HCT116 (cell line): ENCODE measurements around the gene OTOGL. TPM values are rescaled to one million over a fixed set of nuclear protein-coding genes. Genes with fewer than 3 reads are reported as not detected.

Experiments used
- ATAC-seq: fragments of 200-7000 bp; cut with Tn5 transposase; 2 replicates; pipeline ENCODE4 v1.9.1; 2020; ENCODE audit warnings: mild to moderate bottlenecking, moderate library complexity
- BruUV-seq: library from RNA; stranded (reverse); fragments of 400-500 nt; replicated peaks from 2 replicates; lab custom pipeline; 2021; lab: Mats Ljungman, UMichigan
- CTCF ChIA-PET: fragments of 300-600 bp; sonication (Branson Sonifier 250); formaldehyde crosslinking; loops from one replicate; lab custom pipeline; 2021; ENCODE audit warnings: antibody characterized with exemption; lab: Charles Lee
- POLR2A ChIA-PET: fragments of 300-600, 350-600 bp; sonication (Branson Sonifier 250); formaldehyde crosslinking; loops from one replicate; lab custom pipeline; 2021; ENCODE audit warnings: antibody characterized with exemption; lab: Charles Lee
- RAD21 ChIA-PET, 2 experiments: fragments of 300-600 bp; sonication (Branson Sonifier 250); formaldehyde crosslinking; loops; one replicate each; lab custom pipeline; 2023; ENCODE audit warnings: low total read pairs in 2 of 2; ENCODE audit not compliant: uncharacterized antibody in 2 of 2, unreplicated experiment in 2 of 2, low non-redundant PET in 1 of 2; lab: Charles Lee
- DNase-seq: peaks from one replicate; pipeline ENCODE4 v3.0.0-alpha.2; 2010; ENCODE audit warnings: low read depth, low spot score
- H2AFZ ChIP-seq: fragments of 200-600 bp; shearing (Covaris generic), sonication (generic); 2 replicates; pipeline ENCODE4 v1.6.1; 2017; ENCODE audit warnings: low read depth, mixed run types, mixed read lengths, antibody characterized with exemption, low read length; ENCODE audit not compliant: poor library complexity, severe bottlenecking
- H3K27ac ChIP-seq: 2 replicates; pipeline ENCODE4 v1.5.1; 2012; ENCODE audit warnings: low read depth, low read length
- H3K27me3 ChIP-seq: fragments of 200-600 bp; sonication (generic); 2 replicates; pipeline ENCODE4 v1.6.1; 2016; ENCODE audit warnings: mixed run types, low read length, mixed read lengths; ENCODE audit not compliant: insufficient read depth
- H3K36me3 ChIP-seq, 2 experiments: fragments of 200-500 bp in 1 of 2; fragments of 200-600 bp in 1 of 2; sonication (Bioruptor generic) in 1 of 2; sonication (generic) in 1 of 2; 2 replicates each; pipeline versions ENCODE4 v1.5.1 to v1.6.1; 2014 to 2016; ENCODE audit warnings: low read length in 2 of 2, inconsistent platforms in 1 of 2, mixed read lengths in 1 of 2, mixed run types in 1 of 2; ENCODE audit not compliant: insufficient read depth in 2 of 2, control insufficient read depth in 1 of 2
- H3K4me1 ChIP-seq, 2 experiments: fragments of 200-600 bp in 1 of 2; sonication (generic) in 1 of 2; 2 replicates each; pipeline versions ENCODE4 v1.5.1 to v1.6.1; 2012 to 2017; ENCODE audit warnings: low read length in 2 of 2, inconsistent platforms in 1 of 2, mild to moderate bottlenecking in 1 of 2, mixed read lengths in 1 of 2, mixed run types in 1 of 2, moderate library complexity in 1 of 2; ENCODE audit not compliant: insufficient read depth in 2 of 2, control insufficient read depth in 1 of 2
- H3K4me2 ChIP-seq: fragments of 200-600 bp; sonication (generic); 2 replicates; pipeline ENCODE4 v1.6.1; 2017; ENCODE audit warnings: mixed run types, low read length, mixed read lengths
- H3K4me3 ChIP-seq, 2 experiments: fragments of 200-600 bp in 1 of 2; sonication (generic) in 1 of 2; replicated peaks in 1 of 2; 2 replicates each; pipeline ENCODE4 v1.5.1; 2011 to 2016; ENCODE audit warnings: low read length in 2 of 2, control low read depth in 1 of 2, low read depth in 1 of 2, mild to moderate bottlenecking in 1 of 2, mixed read lengths in 1 of 2, mixed run types in 1 of 2
- H3K79me2 ChIP-seq: fragments of 200-600 bp; sonication (generic); 2 replicates; pipeline ENCODE4 v1.6.1; 2017; ENCODE audit warnings: mild to moderate bottlenecking, mixed run types, low read length, moderate library complexity, mixed read lengths; ENCODE audit not compliant: insufficient read depth
- H3K9ac ChIP-seq: fragments of 200-600 bp; sonication (generic); 2 replicates; pipeline ENCODE4 v1.6.1; 2016; ENCODE audit warnings: low read length, mixed read lengths
- H3K9me2 ChIP-seq: fragments of 200-600 bp; sonication (generic), shearing (Covaris generic); 2 replicates; pipeline ENCODE4 v1.6.1; 2017; ENCODE audit warnings: mixed run types, mild to moderate bottlenecking, moderate library complexity; ENCODE audit not compliant: insufficient read depth
- H3K9me3 ChIP-seq, 2 experiments: fragments of 200-500 bp in 1 of 2; fragments of 200-600 bp in 1 of 2; sonication (Bioruptor generic) in 1 of 2; sonication (generic) in 1 of 2; 2 replicates each; pipeline ENCODE4 v1.6.1; 2014 to 2017; ENCODE audit warnings: low read length in 2 of 2, mixed read lengths in 2 of 2, inconsistent platforms in 1 of 2, low read depth in 1 of 2, mild to moderate bottlenecking in 1 of 2, mixed run types in 1 of 2, moderate library complexity in 1 of 2; ENCODE audit not compliant: control insufficient read depth in 1 of 2, insufficient read depth in 1 of 2
- H4K20me1 ChIP-seq: fragments of 200-600 bp; sonication (generic), shearing (Covaris generic); 2 replicates; pipeline ENCODE4 v1.6.1; 2017; ENCODE audit warnings: mixed run types, mild to moderate bottlenecking, moderate library complexity; ENCODE audit not compliant: insufficient read depth
- CBX3 ChIP-seq: IDR thresholded peaks from 2 replicates; pipeline ENCODE4 v1.6.1; 2012; ENCODE audit warnings: low read depth
- CEBPB ChIP-seq: IDR thresholded peaks from 2 replicates; pipeline ENCODE4 v1.6.1; 2012; ENCODE audit warnings: low read depth
- EGR1 ChIP-seq: IDR thresholded peaks from 2 replicates; pipeline ENCODE4 v1.6.1; 2012; ENCODE audit warnings: low read depth
- ELF1 ChIP-seq: IDR thresholded peaks from 2 replicates; pipeline ENCODE4 v1.6.1; 2012; ENCODE audit warnings: low read depth, borderline replicate concordance
- EZH2phosphoT487 ChIP-seq: fragments of 200-600 bp; IDR thresholded peaks from 2 replicates; pipeline ENCODE4 v1.6.1; 2018; ENCODE audit warnings: antibody characterized with exemption, borderline replicate concordance
- FOSL1 ChIP-seq: IDR thresholded peaks from 2 replicates; pipeline ENCODE4 v1.6.1; 2012; ENCODE audit warnings: low read depth
- POLR2A ChIP-seq: IDR thresholded peaks from 2 replicates; pipeline ENCODE4 v1.7.0; 2011; ENCODE audit warnings: borderline replicate concordance; ENCODE audit not compliant: insufficient read depth, insufficient read length; ENCODE audit errors: extremely low read depth
- RAD21 ChIP-seq: IDR thresholded peaks from 2 replicates; pipeline ENCODE4 v1.6.1; 2012; ENCODE audit warnings: low read depth, mild to moderate bottlenecking
- SIN3A ChIP-seq: IDR thresholded peaks from 2 replicates; pipeline ENCODE4 v1.6.1; 2012; ENCODE audit warnings: low read depth
- SP1 ChIP-seq: IDR thresholded peaks from 2 replicates; pipeline ENCODE4 v1.6.1; 2012; ENCODE audit warnings: low read depth
- TCF7L2 ChIP-seq: IDR thresholded peaks from 2 replicates; pipeline ENCODE4 v1.7.0; 2011; ENCODE audit warnings: borderline replicate concordance, inconsistent platforms; ENCODE audit not compliant: insufficient read depth, insufficient read length; ENCODE audit errors: extremely low read depth
- YY1 ChIP-seq: IDR thresholded peaks from 2 replicates; pipeline ENCODE4 v1.6.1; 2011; ENCODE audit warnings: low read length, low read depth, moderate library complexity, mild to moderate bottlenecking; ENCODE audit not compliant: insufficient replicate concordance; ENCODE audit errors: extremely low read depth
- ZNF274 ChIP-seq: fragments of 200-500 bp; sonication (Bioruptor generic); IDR thresholded peaks from 2 replicates; pipeline ENCODE4 v1.6.1; 2014; ENCODE audit warnings: mild to moderate bottlenecking, low read depth, low read length, inconsistent platforms
- intact Hi-C: fragments of 100-400 bp; cut with micrococcal nuclease; formaldehyde crosslinking; loops from 2 replicates; pipeline ENCODE4 v1.10.0; 2022
- total RNA-seq: library from RNA; stranded (reverse); gene quantifications from one replicate; pipeline ENCODE4 v1.2.1, GENCODE V29; 2021; ENCODE audit not compliant: unreplicated experiment
- TF ChIP-seq, protein P1 (sequence below): IDR thresholded peaks from 2 replicates; pipeline ENCODE4 v1.6.1; 2011; ENCODE audit warnings: mild to moderate bottlenecking, low read length, moderate library complexity; ENCODE audit not compliant: insufficient replicate concordance; ENCODE audit errors: extremely low read depth
- TF ChIP-seq, protein P2 (sequence below): IDR thresholded peaks from 2 replicates; pipeline ENCODE4 v1.6.1; 2012; ENCODE audit warnings: low read depth

The OTOGL gene
- total RNA-seq, 1 experiment from 2014 or later = not detected

DNA sequence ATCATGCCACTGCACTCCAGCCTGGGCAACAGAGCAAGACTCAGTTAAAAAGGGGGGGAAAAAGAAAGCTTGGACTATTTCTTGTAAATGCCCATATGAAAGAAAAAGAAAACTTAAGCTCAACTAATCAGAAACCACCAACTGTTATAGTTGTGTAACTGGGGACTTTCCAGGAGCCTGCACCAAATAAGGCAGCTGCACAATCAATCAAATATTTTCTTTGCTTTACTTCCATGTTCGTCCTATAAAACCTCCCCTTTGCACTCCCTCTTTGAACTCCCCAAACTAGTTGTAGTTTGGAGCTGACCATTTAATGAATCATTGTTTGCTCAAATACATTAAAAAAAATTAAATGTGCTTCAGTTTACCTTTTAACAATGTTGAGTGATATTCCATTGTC lies 54.9 kb downstream of the OTOGL start:
- no peaks in the 10 kb centered on the region for H3K79me2 ChIP-seq
- ChIA-PET POLR2A (no interaction called here), RAD21 (no interaction called here), CTCF (no interaction called here)
- no peaks in the 10 kb centered on the region for H3K4me1 ChIP-seq
- no peak overlapping the region for H3K27ac ChIP-seq
- no peaks in the 10 kb centered on the region for H3K27me3 ChIP-seq
- TF ChIP-seq ELF1 = no peak
- H2AFZ ChIP-seq = no peak overlapping the region
- no peak for ATAC-seq
- no peak overlapping the region for H3K4me3 ChIP-seq
- no peaks in the 10 kb centered on the region for H3K36me3 ChIP-seq
- intact Hi-C loops = no loop called here
- BruUV-seq = no TSS peak
- no peaks in the 10 kb centered on the region for H3K9me3 ChIP-seq
- no peak for DNase-seq
- no peak overlapping the region for H3K9ac ChIP-seq
- no peaks in the 10 kb centered on the region for H4K20me1 ChIP-seq
- H3K4me2 ChIP-seq = no peak overlapping the region
- H3K9me2 ChIP-seq = peaks cover 1% of the 10 kb centered on the region; the same call in 1 of the 2 replicates

DNA sequence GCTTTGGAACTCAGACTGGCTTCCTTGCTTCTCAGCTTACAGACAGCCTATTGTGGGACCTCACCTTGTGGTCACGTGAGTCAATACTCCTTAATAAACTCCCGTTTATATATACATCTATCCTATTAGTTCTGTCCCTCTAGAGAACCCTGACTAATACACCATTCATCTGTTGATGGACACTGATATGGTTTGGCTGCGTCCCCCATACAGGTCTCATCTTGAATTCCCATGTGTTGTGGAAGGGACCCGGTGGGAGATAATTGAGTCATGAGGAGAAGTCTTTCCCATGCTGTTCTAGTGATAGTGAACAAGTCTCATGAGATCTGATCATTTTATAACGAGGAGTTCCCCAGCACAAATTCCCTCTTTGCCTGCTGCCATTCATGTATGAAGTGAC lies 57.0 kb downstream of the OTOGL start:
- no peak overlapping the region for H3K27ac ChIP-seq
- intact Hi-C loops = no loop called here

More for the DNA sequence above, 57.0 kb downstream of the OTOGL start:
- H3K9me2 ChIP-seq = peaks cover 5% of the 10 kb centered on the region; the same call in 1 of the 2 replicates
- TF ChIP-seq YY1 = no peak
- TF ChIP-seq FOSL1 = no peak
- TF ChIP-seq EGR1 = no peak
- no peak for TF ChIP-seq EZH2phosphoT487
- TF ChIP-seq SIN3A = no peak
- TF ChIP-seq CEBPB = no peak
- no peak for TF ChIP-seq ZNF274
- TF ChIP-seq, protein P1, sequence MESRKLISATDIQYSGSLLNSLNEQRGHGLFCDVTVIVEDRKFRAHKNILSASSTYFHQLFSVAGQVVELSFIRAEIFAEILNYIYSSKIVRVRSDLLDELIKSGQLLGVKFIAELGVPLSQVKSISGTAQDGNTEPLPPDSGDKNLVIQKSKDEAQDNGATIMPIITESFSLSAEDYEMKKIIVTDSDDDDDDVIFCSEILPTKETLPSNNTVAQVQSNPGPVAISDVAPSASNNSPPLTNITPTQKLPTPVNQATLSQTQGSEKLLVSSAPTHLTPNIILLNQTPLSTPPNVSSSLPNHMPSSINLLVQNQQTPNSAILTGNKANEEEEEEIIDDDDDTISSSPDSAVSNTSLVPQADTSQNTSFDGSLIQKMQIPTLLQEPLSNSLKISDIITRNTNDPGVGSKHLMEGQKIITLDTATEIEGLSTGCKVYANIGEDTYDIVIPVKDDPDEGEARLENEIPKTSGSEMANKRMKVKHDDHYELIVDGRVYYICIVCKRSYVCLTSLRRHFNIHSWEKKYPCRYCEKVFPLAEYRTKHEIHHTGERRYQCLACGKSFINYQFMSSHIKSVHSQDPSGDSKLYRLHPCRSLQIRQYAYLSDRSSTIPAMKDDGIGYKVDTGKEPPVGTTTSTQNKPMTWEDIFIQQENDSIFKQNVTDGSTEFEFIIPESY = no peak
- TF ChIP-seq RAD21 = no peak
- TF ChIP-seq TCF7L2 = no peak
- TF ChIP-seq CBX3 = no peak
- TF ChIP-seq POLR2A = no peak
- TF ChIP-seq SP1 = no peak
- TF ChIP-seq, protein P2, sequence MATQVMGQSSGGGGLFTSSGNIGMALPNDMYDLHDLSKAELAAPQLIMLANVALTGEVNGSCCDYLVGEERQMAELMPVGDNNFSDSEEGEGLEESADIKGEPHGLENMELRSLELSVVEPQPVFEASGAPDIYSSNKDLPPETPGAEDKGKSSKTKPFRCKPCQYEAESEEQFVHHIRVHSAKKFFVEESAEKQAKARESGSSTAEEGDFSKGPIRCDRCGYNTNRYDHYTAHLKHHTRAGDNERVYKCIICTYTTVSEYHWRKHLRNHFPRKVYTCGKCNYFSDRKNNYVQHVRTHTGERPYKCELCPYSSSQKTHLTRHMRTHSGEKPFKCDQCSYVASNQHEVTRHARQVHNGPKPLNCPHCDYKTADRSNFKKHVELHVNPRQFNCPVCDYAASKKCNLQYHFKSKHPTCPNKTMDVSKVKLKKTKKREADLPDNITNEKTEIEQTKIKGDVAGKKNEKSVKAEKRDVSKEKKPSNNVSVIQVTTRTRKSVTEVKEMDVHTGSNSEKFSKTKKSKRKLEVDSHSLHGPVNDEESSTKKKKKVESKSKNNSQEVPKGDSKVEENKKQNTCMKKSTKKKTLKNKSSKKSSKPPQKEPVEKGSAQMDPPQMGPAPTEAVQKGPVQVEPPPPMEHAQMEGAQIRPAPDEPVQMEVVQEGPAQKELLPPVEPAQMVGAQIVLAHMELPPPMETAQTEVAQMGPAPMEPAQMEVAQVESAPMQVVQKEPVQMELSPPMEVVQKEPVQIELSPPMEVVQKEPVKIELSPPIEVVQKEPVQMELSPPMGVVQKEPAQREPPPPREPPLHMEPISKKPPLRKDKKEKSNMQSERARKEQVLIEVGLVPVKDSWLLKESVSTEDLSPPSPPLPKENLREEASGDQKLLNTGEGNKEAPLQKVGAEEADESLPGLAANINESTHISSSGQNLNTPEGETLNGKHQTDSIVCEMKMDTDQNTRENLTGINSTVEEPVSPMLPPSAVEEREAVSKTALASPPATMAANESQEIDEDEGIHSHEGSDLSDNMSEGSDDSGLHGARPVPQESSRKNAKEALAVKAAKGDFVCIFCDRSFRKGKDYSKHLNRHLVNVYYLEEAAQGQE = no peak
- H3K4me2 ChIP-seq = no peak overlapping the region
- no peaks in the 10 kb centered on the region for H3K27me3 ChIP-seq
- H3K4me1 ChIP-seq = no peaks in the 10 kb centered on the region
- RAD21 ChIA-PET = no interaction called here
- ATAC-seq (no peak), DNase-seq (no peak)
- no peaks in the 10 kb centered on the region for H3K79me2 ChIP-seq
- H4K20me1 ChIP-seq = no peaks in the 10 kb centered on the region
- CTCF ChIA-PET = no interaction called here
- no peak overlapping the region for H3K9ac ChIP-seq
- BruUV-seq = no TSS peak
- no peak overlapping the region for H2AFZ ChIP-seq
- POLR2A ChIA-PET = no interaction called here
- no peaks in the 10 kb centered on the region for H3K36me3 ChIP-seq
- no peak overlapping the region for H3K4me3 ChIP-seq
- H3K9me3 ChIP-seq = no peaks in the 10 kb centered on the region
